HL-60 (cell line): ENCODE results near the gene PPP1R9A.

ENCODE experiments used
- DNase-seq, 2 experiments: peaks; one replicate each; pipeline ENCODE4 v3.0.0-alpha.2; 2010 to 2020; ENCODE audit warnings: low read depth in 1 of 2, low spot score in 1 of 2
- H3K27ac ChIP-seq: fragments of 250-450 bp; sonication (Bioruptor Pico); replicated peaks from 2 replicates; pipeline ENCODE4 v1.5.1; 2020; ENCODE audit warnings: mild to moderate bottlenecking, moderate library complexity
- H3K27me3 ChIP-seq: fragments of 250-450 bp; sonication (Bioruptor Pico); 2 replicates; pipeline ENCODE4 v1.5.1; 2021; ENCODE audit warnings: mild to moderate bottlenecking, moderate library complexity; ENCODE audit not compliant: insufficient read depth, poor library complexity, severe bottlenecking
- H3K4me3 ChIP-seq: replicated peaks from 2 replicates; pipeline ENCODE4 v1.5.1; 2011; ENCODE audit warnings: mild to moderate bottlenecking, control low read depth, low read length; ENCODE audit not compliant: insufficient read depth
- CTCF ChIP-seq: IDR thresholded peaks from one replicate; pipeline ENCODE4 v1.5.1; 2011; ENCODE audit warnings: low read length, control low read depth, inconsistent platforms; ENCODE audit not compliant: insufficient read depth
- GABPA ChIP-seq: IDR thresholded peaks from 2 replicates; pipeline ENCODE4 v1.6.1; 2012; ENCODE audit warnings: low read depth
- POLR2AphosphoS5 ChIP-seq: IDR thresholded peaks from 2 replicates; pipeline ENCODE4 v1.6.1; 2012; ENCODE audit warnings: low read depth
- SPI1 ChIP-seq: IDR thresholded peaks from 2 replicates; pipeline ENCODE4 v1.6.1; 2012; ENCODE audit warnings: low read depth, mild to moderate bottlenecking, borderline replicate concordance
- TF ChIP-seq, protein P1 (sequence below): IDR thresholded peaks from 2 replicates; pipeline ENCODE4 v1.6.1; 2012; ENCODE audit warnings: low read depth; ENCODE audit not compliant: insufficient replicate concordance

The PPP1R9A gene

GRCh38 chr7:95139922-95140321 is 232.5 kb downstream of the PPP1R9A start:
- DNase-seq: no peak
- Histone ChIP-seq H3K4me3 (no peak overlapping the region), H3K27ac (no peak overlapping the region), H3K27me3 (no peaks in the 10 kb centered on the region)
- TF ChIP-seq CTCF (no peak), SPI1 (no peak), GABPA (no peak), POLR2AphosphoS5 (no peak)
- TF ChIP-seq, protein P1, sequence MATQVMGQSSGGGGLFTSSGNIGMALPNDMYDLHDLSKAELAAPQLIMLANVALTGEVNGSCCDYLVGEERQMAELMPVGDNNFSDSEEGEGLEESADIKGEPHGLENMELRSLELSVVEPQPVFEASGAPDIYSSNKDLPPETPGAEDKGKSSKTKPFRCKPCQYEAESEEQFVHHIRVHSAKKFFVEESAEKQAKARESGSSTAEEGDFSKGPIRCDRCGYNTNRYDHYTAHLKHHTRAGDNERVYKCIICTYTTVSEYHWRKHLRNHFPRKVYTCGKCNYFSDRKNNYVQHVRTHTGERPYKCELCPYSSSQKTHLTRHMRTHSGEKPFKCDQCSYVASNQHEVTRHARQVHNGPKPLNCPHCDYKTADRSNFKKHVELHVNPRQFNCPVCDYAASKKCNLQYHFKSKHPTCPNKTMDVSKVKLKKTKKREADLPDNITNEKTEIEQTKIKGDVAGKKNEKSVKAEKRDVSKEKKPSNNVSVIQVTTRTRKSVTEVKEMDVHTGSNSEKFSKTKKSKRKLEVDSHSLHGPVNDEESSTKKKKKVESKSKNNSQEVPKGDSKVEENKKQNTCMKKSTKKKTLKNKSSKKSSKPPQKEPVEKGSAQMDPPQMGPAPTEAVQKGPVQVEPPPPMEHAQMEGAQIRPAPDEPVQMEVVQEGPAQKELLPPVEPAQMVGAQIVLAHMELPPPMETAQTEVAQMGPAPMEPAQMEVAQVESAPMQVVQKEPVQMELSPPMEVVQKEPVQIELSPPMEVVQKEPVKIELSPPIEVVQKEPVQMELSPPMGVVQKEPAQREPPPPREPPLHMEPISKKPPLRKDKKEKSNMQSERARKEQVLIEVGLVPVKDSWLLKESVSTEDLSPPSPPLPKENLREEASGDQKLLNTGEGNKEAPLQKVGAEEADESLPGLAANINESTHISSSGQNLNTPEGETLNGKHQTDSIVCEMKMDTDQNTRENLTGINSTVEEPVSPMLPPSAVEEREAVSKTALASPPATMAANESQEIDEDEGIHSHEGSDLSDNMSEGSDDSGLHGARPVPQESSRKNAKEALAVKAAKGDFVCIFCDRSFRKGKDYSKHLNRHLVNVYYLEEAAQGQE: no peak

- no peaks in the 10 kb centered on the region for H3K27me3 ChIP-seq
- TF ChIP-seq, protein P1: no peak
- TF ChIP-seq POLR2AphosphoS5 (no peak), GABPA (no peak), CTCF (no peak), SPI1 (no peak)
- no peak overlapping the region for H3K4me3 ChIP-seq
- no peak for DNase-seq
- H3K27ac ChIP-seq: no peak overlapping the region
Measured at GRCh38 chr7:95141755-95142154, 234.4 kb downstream of the PPP1R9A start.

- DNase-seq: no peak
- TF ChIP-seq POLR2AphosphoS5 (no peak), GABPA (no peak), CTCF (no peak), SPI1 (no peak)
- TF ChIP-seq, protein P1: no peak
- Histone ChIP-seq H3K27me3 (no peaks in the 10 kb centered on the region), H3K27ac (no peak overlapping the region), H3K4me3 (no peak overlapping the region)
Measured at GRCh38 chr7:95144256-95144655, 236.9 kb downstream of the PPP1R9A start.
